ENCODE measurements around the gene TEX29. TPM values are rescaled to one million over a fixed set of nuclear protein-coding genes. Genes with fewer than 3 reads are reported as not detected.

TEX29 gene
- under 1 TPM in 2 of 8 experiments, not detected in 6; 0.42 to 1.00 TPM for total RNA-seq

DNA sequence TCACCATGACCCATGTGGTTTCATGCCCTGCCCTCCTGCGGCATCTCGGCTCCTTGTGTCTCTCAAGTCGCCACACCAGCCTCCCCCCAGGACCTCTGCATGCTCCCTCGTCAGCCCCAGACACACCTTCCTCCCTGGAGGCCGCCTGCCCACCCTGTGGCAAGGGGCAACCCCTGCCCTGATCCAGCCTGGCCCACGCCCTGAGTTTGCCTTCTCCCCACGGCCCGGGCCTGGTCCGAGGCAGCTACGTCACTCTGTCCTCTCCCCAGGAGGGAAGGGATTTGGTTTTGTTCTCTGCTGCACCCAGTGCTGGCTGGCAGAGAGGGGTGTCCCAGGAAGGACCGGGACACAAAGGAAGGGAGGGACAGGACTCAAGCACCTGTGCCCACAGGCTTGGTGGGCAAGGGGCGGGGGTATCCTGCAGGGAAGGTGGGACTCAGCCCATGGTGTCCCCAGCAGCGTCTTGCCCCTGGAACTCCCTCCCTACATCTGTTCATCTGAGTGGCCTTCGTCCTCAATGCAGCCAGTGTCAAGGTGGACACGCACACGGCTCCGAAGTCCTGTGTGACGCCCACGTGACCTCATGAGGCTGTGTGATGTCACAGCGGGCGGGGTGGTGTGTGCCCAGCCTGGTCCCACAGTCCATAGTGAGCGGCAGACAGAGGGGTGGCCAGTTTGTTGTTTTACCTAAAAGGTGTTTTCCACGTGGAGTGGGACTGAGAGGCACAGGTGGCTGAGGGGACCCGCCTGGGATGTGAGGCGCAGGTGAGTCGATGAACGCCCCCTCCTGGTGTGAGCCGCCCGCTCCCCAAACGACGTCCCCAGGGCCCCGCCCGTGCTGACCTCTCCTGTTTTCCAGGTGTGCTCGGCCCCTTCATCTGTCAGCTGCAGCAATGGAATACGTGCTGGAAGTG, at the start of gene TEX29:
TEX29 (plus strand) TSS at position 645 of the 914 bp plus-strand sequence; CDS start at position 894, 249 bp downstream.
- 60 to 67% methylated on average over 2 of the region's 35 CpGs; no CpG with 5 or more reads in 8 of the 10 experiments for WGBS, 10 experiments
- in situ Hi-C loops (cut with MboI; ENCODE audit: low pct_unique_long_range_greater_than_20kb in 2 of 9, low sequenced_read_pairs in 9 of 9, unreplicated experiment in 9 of 9) = no loop called here
- no peak for ATAC-seq (replicated peaks in 6 of 8)
- Histone ChIP-seq H3K4me3 (no peak within 1 kb of the TSS), H3K27ac (no peak within 1 kb of the TSS), H3K4me1 (replicated peaks in 1 of 2) (no peaks in the 10 kb centered on the region)

- no peak overlapping the region for H3K27ac ChIP-seq
- 83 to 100% (median 94%) methylated on average over 2 to 8 of the region's 20 CpGs; no CpG with 5 or more reads in 4 of the 10 experiments for WGBS, 10 experiments
- in situ Hi-C loops (cut with MboI; ENCODE audit: low pct_unique_long_range_greater_than_20kb in 2 of 9, low sequenced_read_pairs in 9 of 9, unreplicated experiment in 9 of 9) = no loop called here
- ATAC-seq (replicated peaks in 6 of 8) = peak in 2 of 8 experiments; percentile 72
- no peak overlapping the region for H3K4me3 ChIP-seq
- H3K4me1 ChIP-seq (replicated peaks in 1 of 2) = no peaks in the 10 kb centered on the region
These were observed 49.4 kb upstream of the TEX29 start for GRCh38 chr13:111270765-111271698.

DNA sequence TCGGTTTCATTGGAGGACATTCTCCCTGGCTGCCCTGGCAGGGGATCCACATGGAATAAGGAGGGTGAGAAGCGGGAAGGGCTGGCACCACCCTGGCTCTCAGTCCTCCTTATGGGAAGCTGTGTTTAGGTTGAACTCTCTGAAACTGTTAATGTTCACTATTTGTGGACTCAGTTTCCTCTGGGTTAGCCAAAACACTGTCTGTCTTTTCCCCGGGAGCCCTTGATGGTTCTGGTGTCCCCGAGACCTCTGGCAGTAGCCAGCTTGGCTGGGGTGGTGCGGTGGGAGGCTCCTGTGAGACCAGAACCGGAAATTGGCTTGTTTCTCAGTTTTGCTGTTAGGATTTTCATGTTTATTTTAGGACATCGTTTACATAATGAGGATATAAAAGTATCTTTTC, 48.3 kb upstream of the TEX29 start:
- 35 to 100% (median 76%) methylated on average over 1 to 5 of the region's 7 CpGs; no CpG with 5 or more reads in 2 of the 10 experiments for WGBS, 10 experiments
- Histone ChIP-seq H3K4me1 (replicated peaks in 1 of 2) (no peaks in the 10 kb centered on the region), H3K27ac (no peak overlapping the region), H3K4me3 (no peak overlapping the region)
- no peak for ATAC-seq (replicated peaks in 6 of 8)
- in situ Hi-C loops (cut with MboI; ENCODE audit: low pct_unique_long_range_greater_than_20kb in 2 of 9, low sequenced_read_pairs in 9 of 9, unreplicated experiment in 9 of 9) = no loop called here

DNA sequence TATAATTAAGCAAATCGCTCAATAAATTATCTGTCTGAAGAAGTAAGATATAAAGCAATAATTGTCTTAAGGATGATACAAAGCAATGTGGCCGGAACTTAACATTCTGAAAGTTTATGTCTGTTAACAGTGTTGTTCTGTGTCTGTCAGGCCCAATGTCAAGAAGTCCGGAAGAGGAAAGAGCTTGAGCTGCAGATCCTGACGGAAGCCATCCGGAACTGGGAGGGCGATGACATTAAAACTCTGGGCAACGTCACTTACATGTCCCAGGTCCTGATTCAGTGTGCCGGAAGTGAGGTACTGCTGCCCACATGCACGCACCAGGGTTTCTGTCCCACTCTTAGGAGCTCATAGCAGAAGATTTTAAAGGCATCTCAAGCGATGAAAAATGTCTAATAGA, 45.1 kb upstream of the TEX29 start:
- in situ Hi-C loops (cut with MboI; ENCODE audit: low pct_unique_long_range_greater_than_20kb in 2 of 9, low sequenced_read_pairs in 9 of 9, unreplicated experiment in 9 of 9) = no loop called here
- ATAC-seq (replicated peaks in 6 of 8) = no peak
- H3K4me1 ChIP-seq (replicated peaks in 1 of 2) = no peaks in the 10 kb centered on the region
- no peak overlapping the region for H3K27ac ChIP-seq
- WGBS, 10 experiments = 83 to 100% (median 94%) methylated on average over 1 to 10 of the region's 10 CpGs; no CpG with 5 or more reads in 1 of the 10 experiments
- H3K4me3 ChIP-seq = no peak overlapping the region

DNA sequence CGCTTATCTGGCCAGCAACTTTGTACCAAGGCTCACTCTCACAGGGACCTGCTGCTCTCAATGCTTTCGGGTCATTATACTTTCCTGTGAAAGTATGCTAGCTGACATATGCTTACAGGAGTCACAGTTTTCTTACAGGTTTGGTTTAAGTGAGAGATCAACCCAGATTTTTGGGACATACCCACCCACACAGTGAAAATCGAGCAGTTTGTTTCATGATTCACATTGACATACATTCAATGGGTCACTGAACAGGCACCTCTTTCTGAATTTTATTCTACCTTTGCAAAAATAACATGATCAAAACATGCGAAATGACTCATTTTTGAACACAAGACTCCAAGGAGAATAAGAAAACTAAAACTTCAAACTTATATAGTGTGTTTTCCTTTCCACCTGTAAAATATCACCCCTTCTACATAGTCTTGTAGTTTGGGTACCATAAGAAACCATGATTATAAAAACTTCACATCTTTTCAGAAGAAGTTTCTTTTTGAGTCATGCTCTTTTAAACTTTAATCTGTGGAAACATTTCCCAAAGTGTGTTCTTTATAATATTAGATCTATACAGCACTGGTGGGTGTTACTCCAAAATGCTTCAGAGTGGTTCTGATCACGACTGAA, 44.3 kb upstream of the TEX29 start:
- 77 to 100% (median 98%) methylated on average over 1 to 5 of the region's 5 CpGs for WGBS, 10 experiments
- in situ Hi-C loops (cut with MboI; ENCODE audit: low pct_unique_long_range_greater_than_20kb in 2 of 9, low sequenced_read_pairs in 9 of 9, unreplicated experiment in 9 of 9) = no loop called here
- no peak for ATAC-seq (replicated peaks in 6 of 8)
- Histone ChIP-seq H3K4me1 (replicated peaks in 1 of 2) (no peaks in the 10 kb centered on the region), H3K4me3 (no peak overlapping the region), H3K27ac (no peak overlapping the region)

DNA sequence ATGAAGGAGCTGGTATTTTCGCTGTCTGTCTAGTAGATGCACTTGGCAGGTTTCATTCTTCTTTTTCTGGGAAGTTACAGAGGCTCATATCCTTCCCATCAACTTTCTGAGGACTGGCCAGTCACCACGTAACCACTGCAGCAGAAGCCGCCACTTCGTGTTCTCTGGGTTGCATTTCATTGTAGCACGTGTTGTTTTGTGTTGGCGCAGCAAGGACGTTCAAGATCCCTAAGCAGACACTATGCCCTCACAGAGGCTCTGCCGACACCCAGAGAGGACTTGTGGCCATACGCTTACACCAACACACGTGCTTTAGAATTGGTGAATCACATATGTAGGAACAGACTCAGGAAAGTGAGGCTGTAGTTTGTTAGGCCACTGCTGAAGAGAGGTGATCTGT, 42.2 kb upstream of the TEX29 start:
- no peak for ATAC-seq (replicated peaks in 6 of 8)
- H3K4me3 ChIP-seq = no peak overlapping the region
- no peaks in the 10 kb centered on the region for H3K4me1 ChIP-seq (replicated peaks in 1 of 2)
- 80 to 100% (median 94%) methylated on average over 1 to 8 of the region's 10 CpGs; no CpG with 5 or more reads in 1 of the 10 experiments for WGBS, 10 experiments
- no peak overlapping the region for H3K27ac ChIP-seq
- in situ Hi-C loops (cut with MboI; ENCODE audit: low pct_unique_long_range_greater_than_20kb in 2 of 9, low sequenced_read_pairs in 9 of 9, unreplicated experiment in 9 of 9) = no loop called here

GRCh38 chr13:111278743-111279652, 41.4 kb upstream of the TEX29 start:
- 87 to 100% (median 97%) methylated on average over 3 to 10 of the region's 17 CpGs; no CpG with 5 or more reads in 1 of the 10 experiments for WGBS, 10 experiments
- ATAC-seq (replicated peaks in 6 of 8) = no peak
- in situ Hi-C loops (cut with MboI; ENCODE audit: low pct_unique_long_range_greater_than_20kb in 2 of 9, low sequenced_read_pairs in 9 of 9, unreplicated experiment in 9 of 9) = no loop called here
- Histone ChIP-seq H3K27ac (no peak overlapping the region), H3K4me3 (no peak overlapping the region), H3K4me1 (replicated peaks in 1 of 2) (no peaks in the 10 kb centered on the region)

DNA sequence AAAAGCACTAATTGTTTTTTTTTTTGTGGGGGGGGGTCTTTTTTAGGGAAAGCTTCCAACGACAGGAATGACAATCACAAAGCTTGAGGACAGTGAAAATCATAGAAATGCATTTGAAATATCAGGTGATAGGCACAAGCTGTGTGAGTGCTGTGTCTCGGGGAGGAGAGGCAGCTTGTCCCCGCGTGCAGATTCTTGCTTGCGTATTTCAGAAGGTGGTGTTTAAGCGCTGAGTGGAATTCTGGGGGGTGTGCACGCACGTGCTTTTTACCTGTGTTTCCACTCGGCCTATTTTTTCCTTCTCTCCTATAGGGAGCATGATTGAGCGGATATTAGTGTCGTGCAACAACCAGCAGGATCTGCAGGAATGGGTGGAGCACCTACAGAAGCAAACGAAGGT, 40.2 kb upstream of the TEX29 start:
- no peaks in the 10 kb centered on the region for H3K4me1 ChIP-seq (replicated peaks in 1 of 2)
- no peak overlapping the region for H3K27ac ChIP-seq
- no peak for ATAC-seq (replicated peaks in 6 of 8)
- in situ Hi-C loops (cut with MboI; ENCODE audit: low pct_unique_long_range_greater_than_20kb in 2 of 9, low sequenced_read_pairs in 9 of 9, unreplicated experiment in 9 of 9) = no loop called here
- WGBS, 10 experiments = 20 to 98% (median 94%) methylated on average over 1 to 11 of the region's 12 CpGs; no CpG with 5 or more reads in 2 of the 10 experiments
- no peak overlapping the region for H3K4me3 ChIP-seq

- WGBS, 10 experiments = 66 to 100% (median 90%) methylated on average over 3 to 12 of the region's 12 CpGs
- H3K27ac ChIP-seq = no peak overlapping the region
- in situ Hi-C loops (cut with MboI; ENCODE audit: low pct_unique_long_range_greater_than_20kb in 2 of 9, low sequenced_read_pairs in 9 of 9, unreplicated experiment in 9 of 9) = no loop called here
- H3K4me3 ChIP-seq = no peak overlapping the region
- no peaks in the 10 kb centered on the region for H3K4me1 ChIP-seq (replicated peaks in 1 of 2)
- no peak for ATAC-seq (replicated peaks in 6 of 8)
These were observed 39.5 kb upstream of the TEX29 start for GRCh38 chr13:111280681-111281585.

GRCh38 chr13:111281751-111282311, 38.6 kb upstream of the TEX29 start:
- ATAC-seq (replicated peaks in 6 of 8) = peak in 2 of 8 experiments; percentile 31 to 57
- H3K4me1 ChIP-seq (replicated peaks in 1 of 2) = no peaks in the 10 kb centered on the region
- in situ Hi-C loops (cut with MboI; ENCODE audit: low pct_unique_long_range_greater_than_20kb in 2 of 9, low sequenced_read_pairs in 9 of 9, unreplicated experiment in 9 of 9) = no loop called here
- H3K4me3 ChIP-seq = no peak overlapping the region
- WGBS, 10 experiments = 44 to 100% (median 76%) methylated on average over 1 to 10 of the region's 10 CpGs; no CpG with 5 or more reads in 1 of the 10 experiments
- H3K27ac ChIP-seq = no peak overlapping the region

DNA sequence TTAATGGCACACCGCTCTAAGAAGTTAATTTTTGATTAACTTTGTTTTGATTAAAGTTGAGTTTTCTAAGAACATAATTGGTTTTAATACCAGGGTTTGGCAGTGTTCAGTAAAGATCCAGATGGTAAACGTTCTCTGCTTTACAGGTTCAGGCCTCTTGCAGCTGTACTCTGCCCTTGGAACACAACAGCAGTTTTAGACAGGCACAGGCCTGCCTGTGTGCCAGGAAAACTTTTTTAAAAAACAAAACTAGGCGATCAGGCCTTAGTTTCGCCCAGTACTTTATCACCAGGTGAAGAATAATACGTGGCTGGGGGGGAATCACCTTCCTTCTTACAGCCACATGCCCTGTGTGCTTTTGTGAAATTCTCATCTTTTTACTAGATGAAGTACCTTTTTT, 38.0 kb upstream of the TEX29 start:
- ATAC-seq (replicated peaks in 6 of 8) = no peak
- no peaks in the 10 kb centered on the region for H3K4me1 ChIP-seq (replicated peaks in 1 of 2)
- H3K4me3 ChIP-seq = no peak overlapping the region
- WGBS, 10 experiments = 61 to 100% (median 93%) methylated on average over 2 to 5 of the region's 5 CpGs; no CpG with 5 or more reads in 4 of the 10 experiments
- no peak overlapping the region for H3K27ac ChIP-seq
- in situ Hi-C loops (cut with MboI; ENCODE audit: low pct_unique_long_range_greater_than_20kb in 2 of 9, low sequenced_read_pairs in 9 of 9, unreplicated experiment in 9 of 9) = no loop called here
